Liver (tissue), 9 donors: ENCODE results near the gene PTPN6. TPM values are rescaled to one million over a fixed set of nuclear protein-coding genes. Genes with fewer than 3 reads are reported as not detected.

Experiments used
- DNase-seq: peaks from one replicate; pipeline ENCODE4 v3.0.0-alpha.2; 2017; ENCODE audit warnings: low spot score
- H3K27ac ChIP-seq, 2 donors: one replicate each; pipeline ENCODE4 v1.7.0; 2013; ENCODE audit warnings: inconsistent platforms in 2 of 2, low read length in 2 of 2, control low read depth in 1 of 2, low read depth in 1 of 2, mild to moderate bottlenecking in 1 of 2
- H3K27me3 ChIP-seq, 4 donors: one replicate each; pipeline versions ENCODE4 v1.6.1 to v1.7.0; 2013; ENCODE audit warnings: low read length in 3 of 4, inconsistent platforms in 1 of 4, mild to moderate bottlenecking in 1 of 4, moderate library complexity in 1 of 4; ENCODE audit not compliant: control insufficient read depth in 4 of 4, insufficient read depth in 4 of 4
- H3K36me3 ChIP-seq, 4 donors: one replicate each; pipeline versions ENCODE4 v1.6.1 to v1.7.0; 2013; ENCODE audit warnings: low read length in 3 of 4, mild to moderate bottlenecking in 3 of 4, low read depth in 1 of 4, moderate library complexity in 1 of 4; ENCODE audit not compliant: control insufficient read depth in 4 of 4, insufficient read depth in 3 of 4
- H3K4me1 ChIP-seq, 4 donors: one replicate each; pipeline versions ENCODE4 v1.6.1 to v1.7.0; 2013; ENCODE audit warnings: low read length in 3 of 4, mild to moderate bottlenecking in 3 of 4, moderate library complexity in 1 of 4; ENCODE audit not compliant: control insufficient read depth in 4 of 4, insufficient read depth in 4 of 4
- H3K4me3 ChIP-seq, 3 donors: one replicate each; pipeline versions ENCODE4 v1.6.1 to v1.7.0; 2013; ENCODE audit warnings: low read length in 3 of 3, control low read depth in 1 of 3, low read depth in 1 of 3, mild to moderate bottlenecking in 1 of 3
- H3K9ac ChIP-seq, 2 donors: one replicate each; pipeline ENCODE4 v1.7.0; 2013; ENCODE audit warnings: low read length in 2 of 2, mild to moderate bottlenecking in 2 of 2, moderate library complexity in 2 of 2, control low read depth in 1 of 2, low read depth in 1 of 2
- H3K9me3 ChIP-seq, 4 donors: one replicate each; pipeline versions ENCODE4 v1.6.1 to v1.7.0; 2013; ENCODE audit warnings: low read length in 3 of 4; ENCODE audit not compliant: control insufficient read depth in 4 of 4
- ATF3 ChIP-seq: IDR thresholded peaks from 2 replicates; pipeline ENCODE4 v1.6.1; 2016; ENCODE audit warnings: antibody characterized with exemption
- CTCF ChIP-seq: fragments of 150-350 bp; IDR thresholded peaks from 2 replicates; pipeline ENCODE4 v1.5.1; 2017; ENCODE audit warnings: improper control_type of control experiment, low read depth, low read length; ENCODE audit not compliant: missing input control
- EGR1 ChIP-seq, 2 donors: IDR thresholded peaks; 2 replicates each; pipeline ENCODE4 v1.6.1; 2016 to 2018; ENCODE audit warnings: antibody characterized with exemption in 2 of 2, low read depth in 2 of 2
- FOXA1 ChIP-seq: IDR thresholded peaks from 2 replicates; pipeline ENCODE4 v1.6.1; 2016; ENCODE audit warnings: antibody characterized with exemption
- FOXA2 ChIP-seq: IDR thresholded peaks from 2 replicates; pipeline ENCODE4 v1.6.1; 2016; ENCODE audit warnings: antibody characterized with exemption
- GABPA ChIP-seq, 2 donors: IDR thresholded peaks in 1 of 2; conservative IDR thresholded peaks in 1 of 2; 2 replicates each; pipeline ENCODE4 v1.6.1; 2016; ENCODE audit warnings: antibody characterized with exemption in 2 of 2, mild to moderate bottlenecking in 1 of 2, moderate library complexity in 1 of 2
- HNF4A ChIP-seq, 2 donors: conservative IDR thresholded peaks; 2 replicates each; pipeline ENCODE4 v1.6.1; 2016; ENCODE audit warnings: antibody characterized with exemption in 2 of 2, mild to moderate bottlenecking in 2 of 2
- HNF4G ChIP-seq: IDR thresholded peaks from 2 replicates; pipeline ENCODE4 v1.6.1; 2016; ENCODE audit warnings: antibody characterized with exemption
- JUND ChIP-seq, 2 donors: IDR thresholded peaks; 2 replicates each; pipeline ENCODE4 v1.6.1; 2016; ENCODE audit warnings: antibody characterized with exemption in 2 of 2
- MAX ChIP-seq: IDR thresholded peaks from 2 replicates; pipeline ENCODE4 v1.6.1; 2016; ENCODE audit warnings: antibody characterized with exemption
- NR2F2 ChIP-seq: IDR thresholded peaks from 2 replicates; pipeline ENCODE4 v1.6.1; 2016; ENCODE audit warnings: antibody characterized with exemption
- RAD21 ChIP-seq, 2 donors: IDR thresholded peaks; 2 replicates each; pipeline ENCODE4 v1.6.1; 2016; ENCODE audit warnings: antibody characterized with exemption in 2 of 2, mild to moderate bottlenecking in 2 of 2
- REST ChIP-seq: IDR thresholded peaks from 2 replicates; pipeline ENCODE4 v1.6.1; 2016; ENCODE audit warnings: antibody characterized with exemption, mild to moderate bottlenecking
- RXRA ChIP-seq, 2 donors: IDR thresholded peaks; 2 replicates each; pipeline ENCODE4 v1.6.1; 2017 to 2018; ENCODE audit warnings: antibody characterized with exemption in 2 of 2, mild to moderate bottlenecking in 1 of 2
- SP1 ChIP-seq: IDR thresholded peaks from 2 replicates; pipeline ENCODE4 v1.6.1; 2018; ENCODE audit warnings: antibody characterized with exemption, mild to moderate bottlenecking
- TAF1 ChIP-seq: conservative IDR thresholded peaks from 2 replicates; pipeline ENCODE4 v1.6.1; 2016; ENCODE audit warnings: antibody characterized with exemption, mild to moderate bottlenecking
- YY1 ChIP-seq: IDR thresholded peaks from 2 replicates; pipeline ENCODE4 v1.6.1; 2016; ENCODE audit warnings: antibody characterized with exemption, mild to moderate bottlenecking
- ZBTB33 ChIP-seq: IDR thresholded peaks from 2 replicates; pipeline ENCODE4 v1.6.1; 2016; ENCODE audit warnings: antibody characterized with exemption
- WGBS: extraction: QIAGEN DNeasy Blood & Tissue Kit; methylation state at CpG from one replicate; pipeline ENCODE4 v1.1.7; 2013; 5-methylcytosine and 5-hydroxymethylcytosine counted together
- polyA plus RNA-seq, 2 donors: library from polyadenylated mRNA; stranded (reverse) in 1 of 2; unstranded in 1 of 2; fragments of 200-250 nt in 1 of 2; fragments of >200 nt in 1 of 2; fragmentation: Nextera tagmentation in 1 of 2; extraction: Ambion mirVana in 1 of 2; gene quantifications; one replicate each; pipeline versions ENCODE4 v1.2.1 to v1.2.3, GENCODE V29; 2013 to 2015
- total RNA-seq, 2 donors: library from RNA; depleted of rRNA; stranded (reverse); fragments of >200 nt; gene quantifications; one replicate each; pipeline ENCODE4 v1.2.3, GENCODE V29; 2014
- donor health status: healthy.
- donor health status: healthy.
- donor health status: healthy.
- donor health status: healthy.
- donor health status: healthy.

PTPN6 gene
- total and polyA plus RNA-seq, 4 donors: 15.2 to 41.0 (median 19.6) TPM

- Histone ChIP-seq H3K4me1 (peaks cover 9 to 39% (median 34%) of the 10 kb centered on the region in 4 donors), H3K9ac (no peak overlapping the region), H3K9me3 (no peaks in the 10 kb centered on the region), H3K4me3 (no peak overlapping the region), H3K36me3 (no peaks in the 10 kb centered on the region), H3K27ac (no peak overlapping the region), H3K27me3 (no peaks in the 10 kb centered on the region)
- WGBS: 80% methylated on average over 10 of the region's 10 CpGs
- TF ChIP-seq JUND (IDR thresholded peaks at IDR 0.05): no peak
- no peak for DNase-seq
These were observed 28.0 kb upstream of the PTPN6 start for GRCh38 chr12:6923003-6923732.

GRCh38 chr12:6923851-6924250 lies 27.3 kb upstream of the PTPN6 start:
- TF ChIP-seq YY1 (no peak), CTCF (no peak), HNF4G (no peak), RXRA (IDR thresholded peaks at IDR 0.05) (no peak)
- DNase-seq: no peak
- H3K9ac ChIP-seq: peak overlapping the region in 1 of 2 donors; percentile 62
- WGBS: 42% methylated on average over 6 of the region's 6 CpGs
- H3K36me3 ChIP-seq: no peaks in the 10 kb centered on the region
- H3K27me3 ChIP-seq: no peaks in the 10 kb centered on the region
- peaks cover 9 to 42% (median 36%) of the 10 kb centered on the region in 4 donors for H3K4me1 ChIP-seq
- no peak overlapping the region for H3K4me3 ChIP-seq
- no peak overlapping the region for H3K27ac ChIP-seq
- no peaks in the 10 kb centered on the region for H3K9me3 ChIP-seq

GRCh38 chr12:6925239-6925539 lies 26.0 kb upstream of the PTPN6 start:
- no peak overlapping the region for H3K4me3 ChIP-seq
- 57% methylated on average over 1 of the region's 1 CpG for WGBS
- no peak for TF ChIP-seq CTCF
- no peak for TF ChIP-seq NR2F2
- TF ChIP-seq HNF4G: no peak
- no peak for TF ChIP-seq HNF4A (conservative IDR thresholded peaks at IDR 0.05)
- TF ChIP-seq GABPA (IDR thresholded peaks at IDR 0.05 in 1 of 2, conservative IDR thresholded peaks at IDR 0.05 in 1 of 2): no peak
- TF ChIP-seq JUND (IDR thresholded peaks at IDR 0.05): no peak
- TF ChIP-seq FOXA1: no peak
- no peak for TF ChIP-seq YY1
- no peak for TF ChIP-seq RAD21 (IDR thresholded peaks at IDR 0.05)
- no peak for TF ChIP-seq ZBTB33
- TF ChIP-seq ATF3: no peak
- TF ChIP-seq SP1: no peak
- TF ChIP-seq RXRA (IDR thresholded peaks at IDR 0.05): no peak
- no peak for TF ChIP-seq TAF1
- TF ChIP-seq MAX: no peak
- no peak for TF ChIP-seq FOXA2
- no peak for TF ChIP-seq EGR1 (IDR thresholded peaks at IDR 0.05; ENCODE audit: low read depth in 2 of 2)
- no peak for TF ChIP-seq REST
- H3K4me1 ChIP-seq: peaks cover 9 to 55% (median 48%) of the 10 kb centered on the region in 4 donors
- no peaks in the 10 kb centered on the region for H3K36me3 ChIP-seq
- H3K9me3 ChIP-seq: no peaks in the 10 kb centered on the region
- peak overlapping the region; percentile 89 to 93 for H3K27ac ChIP-seq
- no peaks in the 10 kb centered on the region for H3K27me3 ChIP-seq
- DNase-seq: no peak
- peak overlapping the region in 1 of 2 donors; percentile 0 for H3K9ac ChIP-seq
